Trophoblast cell (in vitro differentiated cells and primary cell): Measurements from ENCODE around the gene RAD51C.

ENCODE experiments used
- DNase-seq, 2 donors: peaks; one replicate each; pipeline ENCODE4 v3.0.0-alpha.2; 2016
- H2AFZ ChIP-seq: 2 replicates; pipeline ENCODE4 v1.6.1; 2013; ENCODE audit warnings: low read length, moderate library complexity, mild to moderate bottlenecking; ENCODE audit not compliant: insufficient read depth, poor library complexity
- H2AK5ac ChIP-seq: 2 replicates; pipeline ENCODE4 v1.6.1; 2013; ENCODE audit warnings: mild to moderate bottlenecking, low read length
- H2BK120ac ChIP-seq: 2 replicates; pipeline ENCODE4 v1.6.1; 2013; ENCODE audit warnings: low read length, mild to moderate bottlenecking, moderate library complexity; ENCODE audit not compliant: insufficient read depth, poor library complexity
- H2BK12ac ChIP-seq: 2 replicates; pipeline ENCODE4 v1.6.1; 2013; ENCODE audit warnings: mild to moderate bottlenecking, low read length, moderate library complexity
- H2BK5ac ChIP-seq: 2 replicates; pipeline ENCODE4 v1.6.1; 2013; ENCODE audit warnings: low read length, low read depth, moderate library complexity, mild to moderate bottlenecking; ENCODE audit not compliant: poor library complexity
- H3K14ac ChIP-seq: 2 replicates; pipeline ENCODE4 v1.6.1; 2013; ENCODE audit warnings: mild to moderate bottlenecking, low read length
- H3K18ac ChIP-seq: 2 replicates; pipeline ENCODE4 v1.6.1; 2013; ENCODE audit warnings: mild to moderate bottlenecking, low read length
- H3K23ac ChIP-seq: 2 replicates; pipeline ENCODE4 v1.6.1; 2013; ENCODE audit warnings: low read length
- H3K27ac ChIP-seq: 2 replicates; pipeline ENCODE4 v1.5.1; 2013; ENCODE audit warnings: low read depth, mild to moderate bottlenecking, inconsistent platforms, low read length, moderate library complexity
- H3K27me3 ChIP-seq: 2 replicates; pipeline ENCODE4 v1.6.1; 2013; ENCODE audit warnings: inconsistent platforms, mild to moderate bottlenecking, low read length, moderate library complexity; ENCODE audit not compliant: insufficient read depth
- H3K36me3 ChIP-seq, 2 experiments: 1 replicate in 1 of 2; 2 replicates in 1 of 2; pipeline ENCODE4 v1.6.1; 2013; ENCODE audit warnings: low read length in 2 of 2, mild to moderate bottlenecking in 2 of 2, moderate library complexity in 1 of 2; ENCODE audit not compliant: insufficient read depth in 2 of 2, control insufficient read depth in 1 of 2
- H3K4ac ChIP-seq: 2 replicates; pipeline ENCODE4 v1.6.1; 2013; ENCODE audit warnings: low read depth, mild to moderate bottlenecking, low read length, moderate library complexity
- H3K4me1 ChIP-seq, 2 experiments: 1 replicate in 1 of 2; 2 replicates in 1 of 2; pipeline ENCODE4 v1.6.1; 2013; ENCODE audit warnings: low read length in 2 of 2, mild to moderate bottlenecking in 2 of 2, moderate library complexity in 1 of 2; ENCODE audit not compliant: insufficient read depth in 2 of 2, control insufficient read depth in 1 of 2
- H3K4me2 ChIP-seq: 2 replicates; pipeline ENCODE4 v1.6.1; 2013; ENCODE audit warnings: inconsistent platforms, mild to moderate bottlenecking, low read length, moderate library complexity
- H3K4me3 ChIP-seq: 2 replicates; pipeline ENCODE4 v1.5.1; 2013; ENCODE audit warnings: mild to moderate bottlenecking, low read depth, low read length, inconsistent platforms
- H3K79me1 ChIP-seq: one replicate; pipeline ENCODE4 v1.6.1; 2013; ENCODE audit warnings: low read length
- H3K79me2 ChIP-seq: 2 replicates; pipeline ENCODE4 v1.6.1; 2013; ENCODE audit warnings: low read length, mild to moderate bottlenecking; ENCODE audit not compliant: control insufficient read depth, insufficient read depth, poor library complexity
- H3K9ac ChIP-seq: 2 replicates; pipeline ENCODE4 v1.6.1; 2013; ENCODE audit warnings: mild to moderate bottlenecking, low read length
- H3K9me3 ChIP-seq: 2 replicates; pipeline ENCODE4 v1.6.1; 2013; ENCODE audit warnings: low read depth, mild to moderate bottlenecking, control low read depth, inconsistent platforms, low read length; ENCODE audit not compliant: insufficient read depth
- H4K12ac ChIP-seq: 2 replicates; pipeline ENCODE4 v1.6.1; 2013; ENCODE audit warnings: low read depth, mild to moderate bottlenecking, low read length, moderate library complexity
- H4K8ac ChIP-seq: 2 replicates; pipeline ENCODE4 v1.6.1; 2013; ENCODE audit warnings: low read depth, mild to moderate bottlenecking, low read length, moderate library complexity
- H4K91ac ChIP-seq: one replicate; pipeline ENCODE4 v1.6.1; 2013; ENCODE audit warnings: low read depth, mild to moderate bottlenecking, low read length, moderate library complexity
- WGBS: extraction: QIAGEN DNeasy Blood & Tissue Kit; methylation state at CpG from one replicate; pipeline ENCODE4 v1.1.7; 2013; ENCODE audit warnings: missing lambda C conversion rate; ENCODE audit not compliant: insufficient read length, insufficient coverage; ENCODE audit errors: extremely low coverage; 5-methylcytosine and 5-hydroxymethylcytosine counted together

The RAD51C gene

GRCh38 chr17:58753026-58753425 is 60.6 kb downstream of the RAD51C start:
- Histone ChIP-seq H3K14ac (no peak overlapping the region), H4K8ac (no peak overlapping the region), H3K4ac (no peak overlapping the region)

GRCh38 chr17:58755269-58755576 is 62.8 kb downstream of the RAD51C start:
- Histone ChIP-seq H3K79me2 (no peaks in the 10 kb centered on the region), H2BK5ac (no peak overlapping the region), H2AFZ (no peak overlapping the region), H3K9ac (no peak overlapping the region), H2BK12ac (no peak overlapping the region), H3K36me3 (no peaks in the 10 kb centered on the region), H3K4me3 (peak overlapping the region; percentile 60), H3K27ac (no peak overlapping the region), H4K91ac (no peak overlapping the region), H3K79me1 (no peaks in the 10 kb centered on the region), H3K14ac (no peak overlapping the region), H3K4ac (no peak overlapping the region), H3K4me1 (peaks cover 0 to 8% of the 10 kb centered on the region in 2 experiments), H3K9me3 (no peaks in the 10 kb centered on the region), H3K18ac (no peak overlapping the region), H2BK120ac (no peak overlapping the region), H3K23ac (no peak overlapping the region), H4K8ac (no peak overlapping the region), H2AK5ac (no peak overlapping the region), H3K4me2 (peak overlapping the region; percentile 100), H3K27me3 (peaks cover 17% of the 10 kb centered on the region), H4K12ac (no peak overlapping the region)
- DNase-seq: no peak
- WGBS: no CpG with 5 or more reads among the region's 2 CpGs

More at GRCh38 chr17:58753026-58753425, 60.6 kb downstream of the RAD51C start:
- Histone ChIP-seq H4K91ac (no peak overlapping the region), H3K4me2 (no peak overlapping the region), H3K4me1 (peaks cover 0 to 8% of the 10 kb centered on the region in 2 experiments), H3K79me2 (no peaks in the 10 kb centered on the region), H3K9me3 (no peaks in the 10 kb centered on the region), H3K9ac (no peak overlapping the region), H3K79me1 (no peaks in the 10 kb centered on the region), H3K27ac (no peak overlapping the region), H3K18ac (no peak overlapping the region), H3K36me3 (no peaks in the 10 kb centered on the region), H3K27me3 (peaks cover 17% of the 10 kb centered on the region), H2AK5ac (no peak overlapping the region), H3K4me3 (no peak overlapping the region), H2BK12ac (no peak overlapping the region), H2BK120ac (no peak overlapping the region), H3K23ac (no peak overlapping the region), H2BK5ac (no peak overlapping the region), H2AFZ (no peak overlapping the region), H4K12ac (no peak overlapping the region)
- DNase-seq: no peak
- WGBS: no CpG with 5 or more reads among the region's 2 CpGs

- Histone ChIP-seq H3K27me3 (peaks cover 17% of the 10 kb centered on the region), H3K79me1 (no peaks in the 10 kb centered on the region), H3K23ac (no peak within 1 kb of the TSS), H3K18ac (no peak within 1 kb of the TSS), H3K14ac (no peak within 1 kb of the TSS), H3K9ac (no peak within 1 kb of the TSS), H3K79me2 (no peaks in the 10 kb centered on the region), H4K12ac (no peak within 1 kb of the TSS), H2BK5ac (no peak within 1 kb of the TSS), H4K8ac (no peak within 1 kb of the TSS), H2BK120ac (no peak within 1 kb of the TSS), H4K91ac (no peak within 1 kb of the TSS), H3K9me3 (no peaks in the 10 kb centered on the region), H3K4me3 (peak within 1 kb of the TSS; percentile 78), H3K36me3 (no peaks in the 10 kb centered on the region), H3K4me2 (peak within 1 kb of the TSS; percentile 100), H2AFZ (peak within 1 kb of the TSS; percentile 66), H2AK5ac (no peak within 1 kb of the TSS), H3K27ac (no peak within 1 kb of the TSS), H3K4me1 (peaks cover 0 to 8% of the 10 kb centered on the region in 2 experiments), H2BK12ac (no peak within 1 kb of the TSS), H3K4ac (no peak within 1 kb of the TSS)
- DNase-seq: peak; percentile 4 to 54
- no CpG with 5 or more reads among the region's 71 CpGs for WGBS
Measured at GRCh38 chr17:58755577-58756245, 63.3 kb downstream of the RAD51C start, which contains the start of gene PPM1E. Gene PPM1E (plus strand): TSS chr17:58755854.

- H3K9me3 ChIP-seq: no peaks in the 10 kb centered on the region
- H3K23ac ChIP-seq: no peak overlapping the region
- no peak overlapping the region for H2BK5ac ChIP-seq
- no peaks in the 10 kb centered on the region for H3K79me2 ChIP-seq
- H3K14ac ChIP-seq: no peak overlapping the region
- no peak overlapping the region for H2BK120ac ChIP-seq
- H3K4ac ChIP-seq: no peak overlapping the region
- no peaks in the 10 kb centered on the region for H3K79me1 ChIP-seq
- peak; percentile 4 to 37 for DNase-seq
- no peaks in the 10 kb centered on the region for H3K36me3 ChIP-seq
- peaks cover 0 to 8% of the 10 kb centered on the region in 2 experiments for H3K4me1 ChIP-seq
- no peak overlapping the region for H4K12ac ChIP-seq
- no CpG with 5 or more reads among the region's 72 CpGs for WGBS
- H4K8ac ChIP-seq: no peak overlapping the region
- peaks cover 17% of the 10 kb centered on the region for H3K27me3 ChIP-seq
- H3K4me2 ChIP-seq: peak overlapping the region; percentile 100
- H3K4me3 ChIP-seq: peak overlapping the region; percentile 78
- no peak overlapping the region for H2BK12ac ChIP-seq
- no peak overlapping the region for H2AK5ac ChIP-seq
- H4K91ac ChIP-seq: no peak overlapping the region
- H3K27ac ChIP-seq: no peak overlapping the region
- H3K9ac ChIP-seq: no peak overlapping the region
- peak overlapping the region; percentile 66 for H2AFZ ChIP-seq
- no peak overlapping the region for H3K18ac ChIP-seq
Measured at GRCh38 chr17:58756246-58757161, 64.1 kb downstream of the RAD51C start.
